Measurements from ENCODE around the gene C11orf52.

DNA sequence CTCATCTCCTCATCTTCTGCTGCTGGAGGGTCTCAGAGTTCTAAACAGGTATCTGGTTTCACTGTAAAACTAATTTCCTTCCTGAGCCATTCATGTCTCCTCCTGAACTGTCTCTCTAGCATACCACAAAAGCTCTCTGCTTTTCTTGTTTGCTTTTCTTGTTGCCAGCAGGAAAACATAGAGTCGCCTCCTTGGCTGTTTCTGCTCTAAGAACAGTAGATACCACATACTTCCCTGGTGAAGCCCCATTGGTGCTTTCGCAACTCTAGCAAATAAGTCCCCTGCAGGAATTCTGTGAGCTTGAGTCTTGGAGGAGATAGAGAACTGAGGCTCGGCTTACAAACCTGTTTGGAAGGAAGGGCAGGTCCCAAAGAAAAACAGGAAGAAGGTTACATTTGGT, 25.4 kb downstream of the C11orf52 start:
- TF ChIP-seq POLR2AphosphoS5 (IDR thresholded peaks at IDR 0.05; ENCODE audit: insufficient read depth, low read depth, low read length) (no peak), POLR2A (IDR thresholded peaks at IDR 0.05; ENCODE audit: low read depth, low read length) (no peak)
- TF ChIP-seq, protein P1, sequence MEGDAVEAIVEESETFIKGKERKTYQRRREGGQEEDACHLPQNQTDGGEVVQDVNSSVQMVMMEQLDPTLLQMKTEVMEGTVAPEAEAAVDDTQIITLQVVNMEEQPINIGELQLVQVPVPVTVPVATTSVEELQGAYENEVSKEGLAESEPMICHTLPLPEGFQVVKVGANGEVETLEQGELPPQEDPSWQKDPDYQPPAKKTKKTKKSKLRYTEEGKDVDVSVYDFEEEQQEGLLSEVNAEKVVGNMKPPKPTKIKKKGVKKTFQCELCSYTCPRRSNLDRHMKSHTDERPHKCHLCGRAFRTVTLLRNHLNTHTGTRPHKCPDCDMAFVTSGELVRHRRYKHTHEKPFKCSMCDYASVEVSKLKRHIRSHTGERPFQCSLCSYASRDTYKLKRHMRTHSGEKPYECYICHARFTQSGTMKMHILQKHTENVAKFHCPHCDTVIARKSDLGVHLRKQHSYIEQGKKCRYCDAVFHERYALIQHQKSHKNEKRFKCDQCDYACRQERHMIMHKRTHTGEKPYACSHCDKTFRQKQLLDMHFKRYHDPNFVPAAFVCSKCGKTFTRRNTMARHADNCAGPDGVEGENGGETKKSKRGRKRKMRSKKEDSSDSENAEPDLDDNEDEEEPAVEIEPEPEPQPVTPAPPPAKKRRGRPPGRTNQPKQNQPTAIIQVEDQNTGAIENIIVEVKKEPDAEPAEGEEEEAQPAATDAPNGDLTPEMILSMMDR (IDR thresholded peaks at IDR 0.05; ENCODE audit: extremely low read depth in 1 of 2, insufficient read depth in 1 of 2, low read depth in 1 of 2, low read length in 2 of 2) = no peak
